Osteoblast (primary cell): ENCODE data around the gene MGAT4A. TPM values are rescaled to one million over a fixed set of nuclear protein-coding genes. Genes with fewer than 3 reads are reported as not detected.

Experiments used
- DNase-seq: peaks from one replicate; pipeline ENCODE4 v3.0.0; 2011; ENCODE audit warnings: low spot score, mixed read lengths; ENCODE audit not compliant: insufficient read length; ENCODE audit errors: missing footprints
- H2AFZ ChIP-seq: 2 replicates; pipeline ENCODE4 v1.6.0; 2011; ENCODE audit warnings: mild to moderate bottlenecking, low read length
- H3K27ac ChIP-seq: 2 replicates; pipeline ENCODE4 v1.5.1; 2011; ENCODE audit warnings: mild to moderate bottlenecking, low read depth, low read length, moderate library complexity
- H3K27me3 ChIP-seq: 2 replicates; pipeline ENCODE4 v1.6.0; 2012; ENCODE audit warnings: mild to moderate bottlenecking, control low read depth, inconsistent platforms, low read length, moderate library complexity; ENCODE audit not compliant: insufficient read depth
- H3K36me3 ChIP-seq: 2 replicates; pipeline ENCODE4 v1.5.1; 2011; ENCODE audit warnings: mild to moderate bottlenecking, low read length, control low read depth, moderate library complexity; ENCODE audit not compliant: insufficient read depth
- H3K4me1 ChIP-seq: 2 replicates; pipeline ENCODE4 v1.5.1; 2011; ENCODE audit warnings: mild to moderate bottlenecking, low read length, control low read depth, moderate library complexity; ENCODE audit not compliant: insufficient read depth
- H3K4me2 ChIP-seq: 2 replicates; pipeline ENCODE4 v1.6.0; 2011; ENCODE audit warnings: mild to moderate bottlenecking, low read length; ENCODE audit not compliant: insufficient read depth
- H3K4me3 ChIP-seq: fragments of 200-600 bp; sonication (generic); 3 replicates; pipeline ENCODE4 v1.5.1; 2012; ENCODE audit warnings: mild to moderate bottlenecking, low read length, inconsistent platforms; ENCODE audit not compliant: insufficient read depth
- H3K79me2 ChIP-seq: 2 replicates; pipeline ENCODE4 v1.6.0; 2012; ENCODE audit warnings: mild to moderate bottlenecking, low read length, control low read depth, inconsistent platforms; ENCODE audit not compliant: insufficient read depth
- H3K9me3 ChIP-seq: 2 replicates; pipeline ENCODE4 v1.5.1; 2011; ENCODE audit warnings: low read depth, low read length, control low read depth
- H4K20me1 ChIP-seq: 2 replicates; pipeline ENCODE4 v1.6.0; 2012; ENCODE audit warnings: mild to moderate bottlenecking, low read length, control low read depth; ENCODE audit not compliant: insufficient read depth
- CTCF ChIP-seq: IDR thresholded peaks from 2 replicates; pipeline ENCODE4 v1.5.1; 2011; ENCODE audit warnings: mild to moderate bottlenecking, low read depth, low read length, moderate library complexity; ENCODE audit errors: extremely low read depth
- total RNA-seq: library from RNA; depleted of rRNA; stranded (reverse); fragments of >200 nt; gene quantifications from 2 replicates; pipeline ENCODE4 v1.2.3, GENCODE V29; 2012

The MGAT4A gene
- total RNA-seq, 1 donor, result 0.36 TPM

GRCh38 chr2:98739020-98739419 is 8.1 kb upstream of the MGAT4A start:
- H3K4me1 ChIP-seq, result no peaks in the 10 kb centered on the region
- no peak for DNase-seq
- TF ChIP-seq CTCF, result no peak

GRCh38 chr2:98738304-98738703 is 7.4 kb upstream of the MGAT4A start:
- H3K27me3 ChIP-seq, result peaks cover 24% of the 10 kb centered on the region
- H4K20me1 ChIP-seq, result no peaks in the 10 kb centered on the region
- no peak overlapping the region for H3K4me3 ChIP-seq
- H3K27ac ChIP-seq, result no peak overlapping the region
- no peaks in the 10 kb centered on the region for H3K36me3 ChIP-seq
- no peaks in the 10 kb centered on the region for H3K79me2 ChIP-seq
- no peak for TF ChIP-seq CTCF
- H3K4me2 ChIP-seq, result no peak overlapping the region
- no peaks in the 10 kb centered on the region for H3K4me1 ChIP-seq
- no peak overlapping the region for H2AFZ ChIP-seq
- no peaks in the 10 kb centered on the region for H3K9me3 ChIP-seq
- DNase-seq, result no peak

More at GRCh38 chr2:98739020-98739419, 8.1 kb upstream of the MGAT4A start:
- no peaks in the 10 kb centered on the region for H3K79me2 ChIP-seq
- no peak overlapping the region for H3K4me3 ChIP-seq
- H3K4me2 ChIP-seq, result no peak overlapping the region
- no peak overlapping the region for H2AFZ ChIP-seq
- no peaks in the 10 kb centered on the region for H3K36me3 ChIP-seq
- H3K9me3 ChIP-seq, result no peaks in the 10 kb centered on the region
- H3K27ac ChIP-seq, result no peak overlapping the region
- peaks cover 24% of the 10 kb centered on the region for H3K27me3 ChIP-seq
- no peaks in the 10 kb centered on the region for H4K20me1 ChIP-seq

- H3K79me2 ChIP-seq, result no peaks in the 10 kb centered on the region
- no peak for TF ChIP-seq CTCF
Measured at GRCh38 chr2:98737848-98738247, 6.9 kb upstream of the MGAT4A start.

DNA sequence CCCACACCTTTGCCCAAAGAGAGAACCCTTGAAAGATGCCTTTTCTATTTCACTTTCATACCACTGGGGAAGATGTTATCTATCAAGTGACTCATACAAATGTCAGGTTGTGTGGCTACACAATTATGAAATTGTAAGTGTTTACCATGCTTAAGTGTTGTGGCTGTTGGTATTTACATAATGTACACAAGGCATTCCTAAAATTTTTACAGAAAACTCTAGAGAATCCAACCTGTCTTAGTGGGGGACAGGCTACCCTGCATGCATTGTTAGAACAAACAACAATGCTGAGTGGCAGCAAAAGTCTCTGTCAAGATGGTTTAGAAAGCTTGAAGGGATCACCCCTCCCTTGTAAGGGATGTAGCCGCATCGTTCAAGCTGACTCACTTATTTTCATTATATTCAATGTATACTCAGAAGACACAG is 5.5 kb upstream of the MGAT4A start:
- no peak for TF ChIP-seq CTCF
- H3K36me3 ChIP-seq, result no peaks in the 10 kb centered on the region
- no peaks in the 10 kb centered on the region for H3K9me3 ChIP-seq
- H3K27me3 ChIP-seq, result peaks cover 35% of the 10 kb centered on the region
- no peaks in the 10 kb centered on the region for H3K79me2 ChIP-seq
- no peak overlapping the region for H3K4me2 ChIP-seq
- H3K4me3 ChIP-seq, result no peak overlapping the region
- no peaks in the 10 kb centered on the region for H4K20me1 ChIP-seq
- H2AFZ ChIP-seq, result no peak overlapping the region
- no peaks in the 10 kb centered on the region for H3K4me1 ChIP-seq
- no peak for DNase-seq
- no peak overlapping the region for H3K27ac ChIP-seq

More at GRCh38 chr2:98737848-98738247, 6.9 kb upstream of the MGAT4A start:
- no peak for DNase-seq
- Histone ChIP-seq H3K36me3 (no peaks in the 10 kb centered on the region), H2AFZ (no peak overlapping the region), H3K4me1 (no peaks in the 10 kb centered on the region), H3K4me3 (no peak overlapping the region), H4K20me1 (no peaks in the 10 kb centered on the region), H3K27me3 (peaks cover 26% of the 10 kb centered on the region), H3K27ac (no peak overlapping the region), H3K4me2 (no peak overlapping the region), H3K9me3 (no peaks in the 10 kb centered on the region)
